Fibroblast of lung (primary cell): Measurements from ENCODE around the gene CD69. TPM values are rescaled to one million over a fixed set of nuclear protein-coding genes. Genes with fewer than 3 reads are reported as not detected.

Experiments
- DNase-seq, 2 donors: peaks; one replicate each; pipeline versions ENCODE4 v3.0.0 to v3.0.0-alpha.2; 2010; ENCODE audit warnings: low read depth in 2 of 2
- H2AFZ ChIP-seq: 2 replicates; pipeline ENCODE4 v1.5.1; 2012; ENCODE audit warnings: low read length, control low read depth, inconsistent platforms
- H3K27ac ChIP-seq: 2 replicates; pipeline ENCODE4 v1.5.1; 2011; ENCODE audit warnings: low read length, control low read depth; ENCODE audit not compliant: insufficient read depth
- H3K27me3 ChIP-seq: 2 replicates; pipeline ENCODE4 v1.5.1; 2011; ENCODE audit warnings: mild to moderate bottlenecking, low read length; ENCODE audit not compliant: control insufficient read depth, insufficient read depth
- H3K36me3 ChIP-seq: 2 replicates; pipeline ENCODE4 v1.5.1; 2011; ENCODE audit warnings: low read length; ENCODE audit not compliant: control insufficient read depth, insufficient read depth
- H3K4me1 ChIP-seq: 2 replicates; pipeline ENCODE4 v1.5.1; 2011; ENCODE audit warnings: low read length; ENCODE audit not compliant: control insufficient read depth, insufficient read depth; ENCODE audit errors: extremely low read depth
- H3K4me2 ChIP-seq: 2 replicates; pipeline ENCODE4 v1.5.1; 2011; ENCODE audit warnings: low read length, control low read depth; ENCODE audit not compliant: insufficient read depth; ENCODE audit errors: extremely low read depth
- H3K4me3 ChIP-seq, 4 experiments: fragments of 200-600 bp in 1 of 4; sonication (generic) in 1 of 4; replicated peaks in 1 of 4; 2 replicates each; pipeline ENCODE4 v1.5.1; 2011 to 2016; ENCODE audit warnings: low read length in 4 of 4, low read depth in 3 of 4, mild to moderate bottlenecking in 3 of 4, control low read depth in 2 of 4, inconsistent platforms in 1 of 4, mixed read lengths in 1 of 4; ENCODE audit not compliant: insufficient read depth in 1 of 4; ENCODE audit errors: control extremely low read depth in 1 of 4
- H3K79me2 ChIP-seq: 2 replicates; pipeline ENCODE4 v1.5.1; 2012; ENCODE audit warnings: mild to moderate bottlenecking, low read length, inconsistent platforms; ENCODE audit not compliant: control insufficient read depth, insufficient read depth
- H3K9ac ChIP-seq: 2 replicates; pipeline ENCODE4 v1.5.1; 2011; ENCODE audit warnings: mild to moderate bottlenecking, low read length, control low read depth; ENCODE audit not compliant: insufficient read depth
- H3K9me3 ChIP-seq: 2 replicates; pipeline ENCODE4 v1.5.1; 2012; ENCODE audit warnings: low read depth, low read length; ENCODE audit not compliant: control insufficient read depth, insufficient read depth
- H4K20me1 ChIP-seq: 2 replicates; pipeline ENCODE4 v1.5.1; 2011; ENCODE audit warnings: low read length; ENCODE audit not compliant: control insufficient read depth, insufficient read depth; ENCODE audit errors: extremely low read depth
- CTCF ChIP-seq, 2 donors: IDR thresholded peaks in 1 of 2; conservative IDR thresholded peaks in 1 of 2; 1 replicate in 1 of 2; 2 replicates in 1 of 2; pipeline ENCODE4 v1.5.1; 2011 to 2012; ENCODE audit warnings: low read length in 2 of 2, control low read depth in 1 of 2, inconsistent platforms in 1 of 2, low read depth in 1 of 2, mild to moderate bottlenecking in 1 of 2
- EZH2 ChIP-seq: IDR thresholded peaks from 2 replicates; pipeline ENCODE4 v1.5.1; 2012; ENCODE audit warnings: low read length, control low read depth, mild to moderate bottlenecking; ENCODE audit errors: missing control alignments
- polyA plus RNA-seq, 2 donors: library from polyadenylated mRNA; depleted of rRNA in 1 of 2; stranded (reverse) in 1 of 2; unstranded in 1 of 2; fragments of >200 nt; gene quantifications; 2 replicates each; pipeline ENCODE4 v1.2.1, GENCODE V29; 2011 to 2012; ENCODE audit warnings: missing spikeins in 1 of 2
- total RNA-seq: library from RNA; depleted of rRNA; stranded (reverse); fragments of >200 nt; gene quantifications from 2 replicates; pipeline ENCODE4 v1.2.1, GENCODE V29; 2014

The CD69 gene
- total and polyA plus RNA-seq, 2 donors (not counting 1 experiment from before 2014, with no cell fraction given), result not detected

GRCh38 chr12:9711664-9712063, 49.0 kb downstream of the CD69 start:
- H3K27ac ChIP-seq, result no peak overlapping the region
- no peak overlapping the region for H2AFZ ChIP-seq
- peak in 1 of 2 donors; percentile 31 for DNase-seq
- H3K9ac ChIP-seq, result no peak overlapping the region
- H3K4me3 ChIP-seq, result no peak overlapping the region
- no peak overlapping the region for H3K4me2 ChIP-seq
- no peaks in the 10 kb centered on the region for H4K20me1 ChIP-seq
- no peaks in the 10 kb centered on the region for H3K9me3 ChIP-seq
- H3K79me2 ChIP-seq, result no peaks in the 10 kb centered on the region
- no peaks in the 10 kb centered on the region for H3K27me3 ChIP-seq
- H3K36me3 ChIP-seq, result no peaks in the 10 kb centered on the region
- TF ChIP-seq CTCF (conservative IDR thresholded peaks at IDR 0.05 in 1 of 2, IDR thresholded peaks at IDR 0.05 in 1 of 2; ENCODE audit: low read depth in 1 of 2, low read length in 2 of 2) (no peak), EZH2 (no peak)
- no peaks in the 10 kb centered on the region for H3K4me1 ChIP-seq

- Histone ChIP-seq H3K36me3 (no peaks in the 10 kb centered on the region), H3K9ac (no peak overlapping the region), H4K20me1 (no peaks in the 10 kb centered on the region), H3K27me3 (no peaks in the 10 kb centered on the region), H3K9me3 (no peaks in the 10 kb centered on the region), H3K4me2 (no peak overlapping the region), H2AFZ (no peak overlapping the region), H3K4me1 (no peaks in the 10 kb centered on the region), H3K4me3 (no peak overlapping the region), H3K79me2 (no peaks in the 10 kb centered on the region), H3K27ac (no peak overlapping the region)
- TF ChIP-seq EZH2 (no peak), CTCF (conservative IDR thresholded peaks at IDR 0.05 in 1 of 2, IDR thresholded peaks at IDR 0.05 in 1 of 2; ENCODE audit: low read depth in 1 of 2, low read length in 2 of 2) (no peak)
- no peak for DNase-seq
These were observed 49.9 kb downstream of the CD69 start for GRCh38 chr12:9710584-9711375.

- Histone ChIP-seq H3K79me2 (no peaks in the 10 kb centered on the region), H2AFZ (no peak overlapping the region), H3K9ac (no peak overlapping the region), H3K27me3 (no peaks in the 10 kb centered on the region), H4K20me1 (no peaks in the 10 kb centered on the region), H3K4me1 (no peaks in the 10 kb centered on the region), H3K4me3 (no peak overlapping the region), H3K36me3 (no peaks in the 10 kb centered on the region), H3K9me3 (no peaks in the 10 kb centered on the region), H3K27ac (no peak overlapping the region), H3K4me2 (no peak overlapping the region)
- no peak for DNase-seq
- no peak for TF ChIP-seq EZH2
- no peak for TF ChIP-seq CTCF (conservative IDR thresholded peaks at IDR 0.05 in 1 of 2, IDR thresholded peaks at IDR 0.05 in 1 of 2; ENCODE audit: low read depth in 1 of 2, low read length in 2 of 2)
These were observed 51.8 kb downstream of the CD69 start for GRCh38 chr12:9708853-9709252.
